RWPE2 (cell line): ENCODE measurements around the gene LEPR.

Experiments
- ATAC-seq: fragments of 200-7000 bp; cut with Tn5 transposase; 3 replicates; pipeline ENCODE4 v1.9.1; 2021; ENCODE audit warnings: low read depth
- DNase-seq: peaks from one replicate; pipeline ENCODE4 v3.0.0-alpha.2; 2020; ENCODE audit warnings: low spot score
- H3K27ac ChIP-seq: fragments of 450-650 bp; 2 replicates; pipeline ENCODE4 v1.5.1; 2017; ENCODE audit warnings: mild to moderate bottlenecking; ENCODE audit not compliant: poor library complexity, severe bottlenecking
- H3K27me3 ChIP-seq: fragments of 250-450 bp; sonication (Bioruptor Pico); 2 replicates; pipeline ENCODE4 v1.5.1; 2021; ENCODE audit warnings: mild to moderate bottlenecking, moderate library complexity; ENCODE audit not compliant: insufficient read depth, poor library complexity, severe bottlenecking
- H3K36me3 ChIP-seq: fragments of 250-450 bp; sonication (Bioruptor Pico); 2 replicates; pipeline ENCODE4 v1.5.1; 2020; ENCODE audit warnings: low read depth, mild to moderate bottlenecking, moderate library complexity
- H3K4me1 ChIP-seq: fragments of 250-450 bp; sonication (Bioruptor Pico); 2 replicates; pipeline ENCODE4 v1.5.1; 2021; ENCODE audit warnings: mild to moderate bottlenecking, moderate library complexity; ENCODE audit not compliant: insufficient read depth, poor library complexity, severe bottlenecking
- H3K4me3 ChIP-seq: fragments of 250-450 bp; sonication (Bioruptor Pico); 2 replicates; pipeline ENCODE4 v1.5.1; 2021; ENCODE audit warnings: mild to moderate bottlenecking, moderate library complexity; ENCODE audit not compliant: severe bottlenecking
- H3K9me3 ChIP-seq: fragments of 250-450 bp; sonication (Bioruptor Pico); 2 replicates; pipeline ENCODE4 v1.5.1; 2021; ENCODE audit warnings: mild to moderate bottlenecking, moderate library complexity; ENCODE audit not compliant: severe bottlenecking
- TF ChIP-seq, protein P1 (sequence below): fragments of 450-650 bp; IDR thresholded peaks from one replicate; pipeline ENCODE4 v1.5.1; 2017; ENCODE audit warnings: mild to moderate bottlenecking, moderate library complexity; ENCODE audit not compliant: poor library complexity, severe bottlenecking

Gene LEPR

GRCh38 chr1:65422241-65423203 is 2.1 kb downstream of the LEPR start:
- DNase-seq (no peak), ATAC-seq (no peak)
- H3K36me3 ChIP-seq, result peaks cover 30% of the 10 kb centered on the region
- H3K4me3 ChIP-seq, result no peak overlapping the region
- H3K27ac ChIP-seq, result peak overlapping the region; percentile 91
- peaks cover 63% of the 10 kb centered on the region for H3K4me1 ChIP-seq
- H3K9me3 ChIP-seq, result no peaks in the 10 kb centered on the region
- no peaks in the 10 kb centered on the region for H3K27me3 ChIP-seq
- TF ChIP-seq, protein P1, sequence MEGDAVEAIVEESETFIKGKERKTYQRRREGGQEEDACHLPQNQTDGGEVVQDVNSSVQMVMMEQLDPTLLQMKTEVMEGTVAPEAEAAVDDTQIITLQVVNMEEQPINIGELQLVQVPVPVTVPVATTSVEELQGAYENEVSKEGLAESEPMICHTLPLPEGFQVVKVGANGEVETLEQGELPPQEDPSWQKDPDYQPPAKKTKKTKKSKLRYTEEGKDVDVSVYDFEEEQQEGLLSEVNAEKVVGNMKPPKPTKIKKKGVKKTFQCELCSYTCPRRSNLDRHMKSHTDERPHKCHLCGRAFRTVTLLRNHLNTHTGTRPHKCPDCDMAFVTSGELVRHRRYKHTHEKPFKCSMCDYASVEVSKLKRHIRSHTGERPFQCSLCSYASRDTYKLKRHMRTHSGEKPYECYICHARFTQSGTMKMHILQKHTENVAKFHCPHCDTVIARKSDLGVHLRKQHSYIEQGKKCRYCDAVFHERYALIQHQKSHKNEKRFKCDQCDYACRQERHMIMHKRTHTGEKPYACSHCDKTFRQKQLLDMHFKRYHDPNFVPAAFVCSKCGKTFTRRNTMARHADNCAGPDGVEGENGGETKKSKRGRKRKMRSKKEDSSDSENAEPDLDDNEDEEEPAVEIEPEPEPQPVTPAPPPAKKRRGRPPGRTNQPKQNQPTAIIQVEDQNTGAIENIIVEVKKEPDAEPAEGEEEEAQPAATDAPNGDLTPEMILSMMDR, result no peak

DNA sequence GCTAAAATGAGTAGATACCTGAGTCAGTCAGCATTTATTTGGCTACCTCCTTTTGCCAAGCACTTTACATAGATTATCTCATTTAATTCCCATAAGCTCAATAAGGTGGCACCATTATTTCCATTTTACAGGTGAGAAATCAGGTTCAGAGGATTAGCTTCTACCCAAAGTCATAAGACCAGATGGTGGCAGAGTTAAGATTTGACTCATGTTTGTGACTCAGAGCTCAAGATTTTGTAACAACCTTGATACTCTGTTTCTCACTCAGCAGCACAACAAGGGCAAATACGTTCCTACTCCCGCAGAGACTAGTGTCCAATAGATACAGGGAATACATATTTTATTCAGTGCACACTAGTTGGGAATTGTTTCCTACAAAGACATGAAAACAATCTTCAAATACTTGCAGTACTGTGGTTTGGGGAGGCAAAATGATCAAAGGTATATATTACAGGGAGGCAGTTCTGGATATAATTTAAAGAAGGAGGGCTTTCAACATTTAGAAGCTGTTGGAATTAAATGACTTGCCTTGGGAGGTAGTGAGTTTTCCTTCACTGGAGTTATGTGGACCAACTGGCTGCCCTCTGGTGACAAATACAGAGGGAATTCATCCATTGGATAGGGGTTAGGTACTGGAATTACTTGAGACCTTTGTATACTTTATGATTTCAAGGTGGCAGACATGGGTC is 3.6 kb downstream of the LEPR start:
- no peaks in the 10 kb centered on the region for H3K9me3 ChIP-seq
- ATAC-seq, result peak; percentile 30
- no peak for DNase-seq

GRCh38 chr1:65424573-65424889 is 4.1 kb downstream of the LEPR start:
- Histone ChIP-seq H3K4me3 (no peak overlapping the region), H3K9me3 (no peaks in the 10 kb centered on the region), H3K27ac (peak overlapping the region; percentile 91), H3K36me3 (peaks cover 44% of the 10 kb centered on the region), H3K27me3 (no peaks in the 10 kb centered on the region), H3K4me1 (peaks cover 49% of the 10 kb centered on the region)
- DNase-seq (no peak), ATAC-seq (no peak)
- TF ChIP-seq, protein P1, result no peak

More for the DNA sequence above, 3.6 kb downstream of the LEPR start:
- H3K27ac ChIP-seq, result peak overlapping the region; percentile 91
- H3K4me1 ChIP-seq, result peaks cover 49% of the 10 kb centered on the region
- peaks cover 44% of the 10 kb centered on the region for H3K36me3 ChIP-seq
- H3K27me3 ChIP-seq, result no peaks in the 10 kb centered on the region
- TF ChIP-seq, protein P1, result no peak
- H3K4me3 ChIP-seq, result no peak overlapping the region

GRCh38 chr1:65425006-65425405 is 4.5 kb downstream of the LEPR start:
- TF ChIP-seq, protein P1, result no peak
- Histone ChIP-seq H3K27ac (peak overlapping the region; percentile 91), H3K36me3 (peaks cover 46% of the 10 kb centered on the region), H3K4me3 (no peak overlapping the region), H3K4me1 (peaks cover 53% of the 10 kb centered on the region), H3K27me3 (no peaks in the 10 kb centered on the region), H3K9me3 (no peaks in the 10 kb centered on the region)
- DNase-seq (no peak), ATAC-seq (no peak)

DNA sequence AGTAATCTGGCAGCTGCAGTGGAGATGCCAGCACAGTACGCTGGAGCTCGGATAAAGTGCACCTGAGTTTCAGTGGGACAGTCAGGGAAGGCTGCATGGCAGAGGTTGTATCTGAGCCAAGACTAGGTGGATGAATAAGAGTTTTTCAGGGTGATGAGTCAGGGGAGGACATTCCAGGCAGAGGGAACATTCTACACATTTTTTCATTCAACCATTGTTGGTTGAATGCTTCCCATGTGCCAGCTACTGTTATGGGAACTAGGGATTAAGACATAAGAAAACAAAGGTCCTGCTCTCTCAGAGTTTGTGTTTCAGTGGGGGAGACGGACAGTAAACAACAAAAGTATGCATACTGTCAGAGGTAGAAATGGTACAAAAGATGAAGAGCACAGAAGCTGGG is 5.2 kb downstream of the LEPR start:
- Histone ChIP-seq H3K9me3 (no peaks in the 10 kb centered on the region), H3K4me1 (peaks cover 60% of the 10 kb centered on the region), H3K4me3 (no peak overlapping the region), H3K27me3 (no peaks in the 10 kb centered on the region), H3K36me3 (peaks cover 53% of the 10 kb centered on the region), H3K27ac (peak overlapping the region; percentile 91)
- ATAC-seq, result peak; percentile 68
- TF ChIP-seq, protein P1, result no peak
- DNase-seq, result no peak
